ENCODE results near the gene MZT2B.
A peak's percentile ranks its signal among the peaks of the same experiment; 100 is the strongest.
"Not testable (repeated sequence)": the region's sequence is repeated elsewhere in the genome, so short reads cannot be mapped to it uniquely, and the experiment has no call there.

The MZT2B gene

DNA sequence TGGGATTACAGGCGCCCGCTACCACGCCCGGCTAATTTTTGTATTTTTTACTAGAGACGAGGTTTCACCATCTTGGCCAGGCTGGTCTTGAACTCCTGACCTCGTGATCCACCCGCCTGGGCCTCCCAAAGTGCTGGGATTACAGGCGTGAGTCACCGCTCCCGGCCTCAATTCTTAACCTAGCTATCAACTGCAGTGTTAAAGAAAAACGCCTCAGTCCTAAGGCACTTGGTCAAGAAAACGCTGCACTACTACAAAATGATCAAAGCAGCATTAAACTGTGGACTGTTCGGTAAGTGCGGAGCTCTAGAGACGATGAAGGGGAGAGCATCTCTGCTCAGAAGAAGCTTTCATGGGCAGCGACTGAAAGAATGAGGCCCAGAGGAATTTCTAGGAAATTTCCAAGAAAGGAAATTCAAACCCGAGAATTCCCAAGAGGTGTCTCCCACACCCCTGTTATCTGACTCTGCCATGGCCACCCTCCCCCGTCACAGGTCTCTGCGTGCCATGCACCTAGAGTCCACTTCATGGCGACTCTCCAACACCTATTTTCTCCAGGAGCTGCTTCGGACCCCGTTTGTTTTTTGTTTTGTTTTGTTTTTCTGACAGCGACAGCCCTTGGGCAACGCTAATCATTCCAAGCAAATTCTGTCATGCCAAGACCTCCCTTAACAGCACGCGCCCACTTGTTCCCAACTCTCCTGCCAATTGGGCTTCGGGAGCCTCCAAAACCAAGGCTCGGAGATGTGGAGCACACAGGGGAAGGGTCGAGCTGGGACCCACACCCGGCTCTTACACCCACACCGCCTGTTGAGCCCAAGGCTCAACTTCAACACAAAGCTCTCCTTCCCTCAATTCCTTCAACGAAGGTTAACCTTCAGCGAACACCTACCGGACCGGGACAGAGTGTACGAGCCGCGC, 1.4 kb upstream of the MZT2B start:
- DNase-seq = not testable (repeated sequence)

DNA sequence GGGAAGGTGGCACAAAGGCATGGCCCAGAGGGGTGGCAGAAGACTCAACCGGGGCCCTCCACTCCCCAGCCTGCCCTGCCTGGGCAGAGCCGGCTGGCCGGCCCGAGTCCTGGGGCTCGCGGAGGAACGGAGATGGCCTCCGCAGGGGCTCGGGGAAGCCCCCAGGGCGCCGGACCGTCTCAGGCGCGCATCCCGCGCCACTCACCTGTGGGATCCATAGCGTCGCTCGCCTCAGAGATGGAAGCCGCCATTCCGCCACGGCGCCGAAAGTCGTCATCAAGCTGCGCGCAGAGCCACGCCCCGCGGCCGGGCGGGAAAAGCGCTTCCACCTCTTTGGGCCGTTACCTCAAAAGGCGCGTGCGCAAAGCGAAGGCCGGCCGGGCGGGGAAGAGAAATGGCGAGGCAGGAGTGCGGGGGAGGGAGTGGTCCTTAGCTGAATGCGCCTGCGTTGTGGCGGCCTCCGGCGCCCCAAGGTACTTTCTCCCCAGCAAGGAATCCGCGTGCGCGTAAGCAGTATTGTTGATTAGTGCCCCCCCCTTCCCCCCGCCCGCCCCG, 660 bp upstream of the MZT2B start, which contains the start of gene SMPD4:
SMPD4 (minus strand) TSS at position 278 of the 555 bp plus-strand sequence. CDS start 5,010 bp downstream, outside the sequence.
- peak; percentile 95 to 98 (median 97) for DNase-seq

DNA sequence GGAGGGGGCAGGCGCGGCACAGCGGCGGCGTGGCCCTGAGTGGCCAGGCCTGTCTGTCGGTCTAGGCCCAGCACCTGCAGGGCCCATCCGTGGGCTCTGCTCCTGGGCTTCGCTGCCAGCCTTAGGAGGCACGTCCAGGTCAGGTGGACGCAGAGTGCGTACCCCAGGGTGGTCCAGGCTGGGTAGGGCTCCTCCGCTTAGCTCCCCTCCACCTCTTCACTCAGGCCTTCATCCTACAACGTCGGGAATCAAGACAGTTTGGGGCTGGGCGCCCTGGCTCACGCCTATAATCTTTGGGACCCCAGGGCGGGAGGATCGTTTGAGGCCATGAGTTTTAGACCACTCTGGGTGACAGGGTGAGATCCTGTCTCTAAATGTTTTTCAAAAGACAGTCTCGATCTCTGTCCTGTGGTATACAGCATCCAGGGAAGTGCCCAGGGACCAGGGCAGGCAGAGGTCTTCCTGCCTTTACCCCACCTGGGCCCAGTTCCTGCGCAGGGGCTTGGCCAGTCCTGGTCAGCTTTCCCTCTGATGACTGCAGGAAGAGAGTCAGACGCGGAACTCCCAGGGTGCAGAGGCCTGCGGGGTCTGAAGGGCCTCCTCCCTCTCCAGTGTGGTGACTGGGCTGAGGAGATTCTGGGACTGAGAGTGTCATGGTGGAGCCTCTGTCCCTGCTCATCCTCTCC, 907 bp downstream of the MZT2B start:
- not testable (repeated sequence) for DNase-seq

DNA sequence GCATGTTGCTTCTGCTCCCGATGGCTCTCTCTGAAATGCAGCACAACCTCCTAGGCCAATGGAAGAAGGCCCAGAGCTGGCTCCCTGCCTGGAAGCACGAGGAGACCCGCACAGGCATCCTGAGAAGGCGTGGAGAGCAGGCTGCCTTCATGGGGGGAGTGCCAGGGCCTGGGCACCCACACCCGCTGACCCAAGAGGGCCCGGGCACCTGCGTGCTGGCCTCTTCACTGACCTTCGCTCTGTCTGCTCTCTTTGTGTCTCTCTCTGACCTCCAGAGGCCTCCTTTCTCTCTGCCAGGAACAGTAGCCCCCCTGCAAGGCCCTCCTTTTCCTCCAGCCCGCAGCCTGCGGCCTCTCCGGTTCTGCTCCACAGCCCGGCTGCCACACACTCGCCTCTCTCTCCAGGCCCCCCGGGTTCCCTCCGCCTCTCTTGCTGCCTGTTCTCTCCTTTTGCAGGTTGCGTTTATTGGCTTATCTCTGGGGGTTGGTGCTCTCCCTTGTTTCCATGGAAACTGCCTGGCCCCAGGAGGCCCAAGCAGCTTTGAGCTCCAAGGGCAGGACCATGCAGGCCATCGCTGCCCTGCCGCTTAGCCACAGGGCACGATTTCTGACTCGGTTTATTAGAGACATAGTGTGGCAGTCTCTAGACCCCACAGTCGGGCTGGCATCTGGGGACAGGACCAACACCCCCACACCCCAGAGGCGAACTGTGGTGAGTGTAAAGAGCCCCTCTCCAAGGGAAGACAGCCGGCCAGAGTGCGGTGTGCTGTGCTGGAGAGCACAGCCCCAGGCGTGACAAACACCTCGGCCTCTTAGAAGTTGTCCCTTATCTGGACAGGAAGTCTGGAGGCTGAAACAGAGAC, 1.7 kb downstream of the MZT2B start:
- no peak for DNase-seq

DNA sequence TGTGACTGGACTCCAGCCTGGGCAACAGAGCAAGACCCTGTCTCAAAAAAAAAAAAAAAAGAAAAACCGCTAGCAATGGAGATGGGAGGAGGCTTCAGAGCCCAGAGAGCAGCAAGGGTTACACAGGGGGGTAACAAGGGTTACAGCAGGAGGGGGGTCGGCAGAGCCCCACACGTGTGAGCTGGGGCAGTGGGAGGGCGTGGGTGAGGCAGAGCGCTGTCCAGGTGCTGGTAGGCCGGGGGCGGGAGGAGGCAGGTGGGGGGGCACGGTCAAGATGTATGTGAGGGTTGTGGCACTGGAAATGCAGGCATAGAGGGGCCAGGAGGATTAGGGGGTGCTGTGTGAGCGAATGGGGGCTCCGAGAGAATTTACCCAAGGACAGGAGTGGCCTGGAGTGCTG, 3.4 kb downstream of the MZT2B start:
- no peak for DNase-seq

DNA sequence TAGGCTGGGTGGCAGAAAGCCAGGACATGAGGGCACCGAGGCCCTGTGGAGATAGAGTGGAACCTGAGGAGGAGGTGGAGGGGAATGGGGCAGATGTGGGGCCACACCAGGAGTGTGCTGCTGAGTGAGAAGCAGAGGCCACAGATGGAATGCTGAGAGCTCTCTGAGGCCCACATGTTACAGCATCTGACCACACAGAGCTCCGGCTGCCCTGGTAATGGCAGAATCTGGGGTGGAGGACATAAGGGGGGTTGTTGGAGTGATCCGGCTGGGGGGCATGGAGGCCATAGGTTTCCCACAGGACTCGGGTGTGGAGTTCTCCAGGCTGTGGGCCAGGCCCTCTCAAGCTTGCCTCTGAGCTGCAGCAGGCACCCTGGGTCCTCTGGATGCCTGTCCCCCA, 3.8 kb downstream of the MZT2B start:
- DNase-seq = no peak

DNA sequence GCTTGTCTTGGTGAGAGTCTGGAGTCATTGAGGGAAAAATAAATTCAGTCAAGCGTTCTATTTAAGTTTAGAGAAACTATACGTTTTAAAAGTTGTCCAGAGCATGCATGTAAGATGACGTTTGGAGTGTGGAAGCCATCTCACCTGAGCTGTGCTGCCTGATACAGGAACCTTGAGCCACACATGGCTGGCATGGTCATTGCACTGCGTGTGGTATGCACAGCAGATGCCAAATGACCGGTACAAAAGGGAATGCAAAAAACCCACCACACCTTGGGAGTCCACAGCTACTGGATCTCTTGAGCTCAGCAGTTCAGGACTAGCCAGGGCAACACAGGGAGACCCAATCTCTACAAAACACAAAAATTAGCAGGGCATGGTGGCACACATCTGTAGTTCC, 4.3 kb downstream of the MZT2B start:
- DNase-seq = no peak

DNA sequence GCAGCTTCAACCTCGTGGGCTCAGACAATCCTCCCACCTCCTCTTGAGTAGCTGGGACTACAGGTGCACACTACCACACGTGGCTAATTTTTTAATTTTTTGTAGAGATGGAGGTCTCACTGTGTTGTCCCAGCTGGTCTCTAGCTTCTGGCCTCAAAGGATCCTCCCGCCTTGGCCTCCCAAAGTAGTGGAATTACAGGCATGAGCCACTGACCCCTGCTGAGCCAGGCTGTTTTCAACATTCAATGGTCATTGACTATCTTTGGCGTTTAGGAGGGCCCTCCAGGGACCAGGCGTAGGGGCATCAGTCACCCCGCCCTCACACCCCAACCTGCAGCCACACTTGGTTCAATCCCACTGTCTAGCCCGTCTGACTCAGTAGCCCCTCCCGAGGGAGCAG, 5.2 kb downstream of the MZT2B start:
- no peak for DNase-seq

DNA sequence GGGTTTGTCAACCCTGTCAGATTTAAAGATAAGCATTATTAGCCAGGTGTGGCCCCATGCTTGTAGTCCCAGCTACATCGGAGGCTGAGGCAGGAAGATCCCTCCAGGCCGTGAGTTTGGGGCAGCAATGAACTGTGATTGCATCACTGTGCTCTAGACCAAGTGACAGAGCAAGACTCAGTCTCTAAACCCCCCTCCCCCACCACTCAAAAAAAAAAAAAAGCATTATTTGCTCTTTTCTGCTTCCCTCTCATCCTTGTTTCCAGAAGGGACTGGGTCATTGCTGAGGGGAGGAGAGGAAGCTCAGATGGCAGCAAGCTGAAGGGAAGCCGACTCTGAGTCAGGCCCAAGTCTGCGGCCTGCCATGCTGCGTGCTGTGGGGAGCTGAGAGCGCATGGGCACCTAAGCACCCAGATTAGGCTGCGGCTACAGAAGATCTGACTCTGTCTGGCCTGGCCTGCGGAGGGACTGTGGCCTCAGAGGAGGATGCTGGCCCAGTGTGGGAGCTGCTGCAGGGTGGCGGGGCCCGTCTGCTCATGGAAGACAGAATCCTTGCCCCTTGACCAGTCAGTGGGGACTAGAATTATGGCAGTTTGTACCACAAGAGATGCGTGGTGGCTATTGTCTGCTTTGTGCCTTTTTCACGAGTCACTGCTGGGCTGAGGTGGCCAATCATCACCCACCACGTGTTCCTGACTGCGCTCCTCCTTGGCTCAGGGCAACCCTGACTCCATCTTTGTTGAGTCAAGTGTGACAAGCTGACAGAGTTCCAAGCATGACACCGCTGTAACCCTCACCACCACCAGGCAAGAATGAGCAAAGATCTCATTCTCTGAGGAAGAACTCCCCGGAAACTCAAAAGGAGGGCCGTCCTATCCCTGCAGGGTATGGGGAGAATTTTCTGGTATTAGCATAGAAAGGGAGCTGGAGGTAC, 6.1 kb downstream of the MZT2B start:
- not testable (repeated sequence) for DNase-seq

DNA sequence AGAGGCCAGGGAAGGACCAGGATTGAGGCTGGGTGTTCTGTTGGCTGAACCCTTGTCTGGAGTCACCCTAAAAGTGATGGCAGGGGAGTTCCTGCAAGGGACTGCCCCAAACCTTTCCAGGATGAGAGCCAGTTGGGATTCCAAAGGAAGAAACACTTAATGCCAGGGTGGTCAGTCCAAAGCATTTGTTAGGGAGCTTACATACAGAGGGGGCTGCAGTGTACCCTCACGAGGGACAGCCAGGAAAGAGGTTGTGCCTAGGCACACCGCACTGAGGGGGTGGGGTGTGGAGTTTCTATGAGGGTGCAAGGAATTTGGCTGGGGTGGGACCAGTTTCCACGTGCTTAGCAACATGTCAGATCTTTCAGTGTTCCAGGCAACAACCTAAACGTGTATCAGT, 6.9 kb downstream of the MZT2B start:
- not testable (repeated sequence) for DNase-seq

DNA sequence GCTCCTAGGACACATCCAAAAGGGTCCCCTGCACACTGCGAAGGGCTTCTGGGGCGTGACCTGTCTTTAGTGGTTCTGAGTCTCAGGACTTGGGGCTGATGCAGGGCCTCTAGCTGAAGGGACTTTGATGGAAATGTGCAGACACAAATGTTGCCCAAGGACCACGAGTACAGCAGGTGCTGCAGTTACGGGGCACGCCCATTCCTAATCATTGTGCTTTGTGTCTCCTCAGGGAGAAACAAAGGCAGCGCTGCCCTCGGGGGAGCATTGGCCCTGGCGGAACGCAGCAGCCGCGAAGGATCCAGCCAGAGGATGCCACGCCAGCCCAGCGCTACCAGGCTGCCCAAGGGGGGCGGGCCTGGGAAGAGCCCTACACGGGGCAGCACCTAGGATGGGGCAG, 8.2 kb downstream of the MZT2B start:
- DNase-seq = no peak

DNA sequence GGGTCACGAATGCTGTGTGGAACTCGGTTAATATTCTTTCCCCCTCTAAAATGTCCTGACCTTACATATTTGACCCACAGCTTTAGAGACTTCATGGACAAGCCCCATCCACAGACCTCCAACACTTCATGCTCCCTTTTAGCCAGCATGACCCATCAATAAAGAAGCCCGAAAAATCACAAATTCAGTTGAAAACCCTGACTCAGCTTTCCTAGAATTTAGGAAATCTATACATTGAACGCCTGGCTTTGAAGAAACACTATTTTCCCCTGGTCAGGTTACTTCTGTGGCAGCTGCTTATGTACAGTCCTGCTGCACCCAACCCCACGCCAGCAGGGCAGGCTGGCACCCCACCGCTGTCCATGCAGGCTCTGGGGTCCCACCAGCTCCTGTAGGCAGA, 9.3 kb downstream of the MZT2B start:
- DNase-seq = not testable (repeated sequence)

DNA sequence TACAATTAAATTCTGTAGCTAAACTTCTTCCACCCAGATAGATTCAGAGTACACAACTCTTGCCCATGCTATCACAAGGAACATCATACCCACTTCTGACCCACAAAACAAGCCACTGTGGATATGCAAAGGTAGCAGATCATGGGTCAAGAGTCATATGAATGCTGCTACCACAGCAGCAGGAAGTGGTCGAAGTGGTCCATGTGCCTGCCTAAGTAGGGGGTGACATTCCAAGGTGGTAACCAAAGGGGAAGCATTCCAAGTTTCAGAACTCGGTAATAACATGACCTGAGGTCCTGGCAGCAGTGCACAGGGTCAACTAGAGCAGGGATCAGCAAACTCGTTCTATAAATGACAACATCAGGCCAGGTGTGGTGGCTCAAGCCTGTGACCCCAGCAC, 10.4 kb downstream of the MZT2B start:
- not testable (repeated sequence) for DNase-seq

DNA sequence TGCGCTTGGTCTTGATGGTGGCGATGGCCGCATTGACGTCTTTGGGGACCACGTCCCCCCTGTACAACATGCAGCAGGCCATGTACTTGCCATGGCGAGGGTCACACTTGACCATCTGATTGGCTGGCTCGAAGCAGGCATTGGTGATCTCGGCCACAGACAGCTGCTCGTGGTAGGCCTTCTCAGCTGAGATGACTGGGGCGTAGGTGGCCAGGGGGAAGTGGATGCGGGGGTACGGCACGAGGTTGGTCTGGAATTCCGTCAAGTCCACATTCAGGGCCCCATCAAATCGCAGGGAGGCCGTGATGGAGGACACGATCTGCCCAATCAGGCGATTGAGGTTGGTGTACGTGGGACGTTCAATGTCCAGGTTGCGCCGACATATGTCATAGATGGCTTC, 11.8 kb downstream of the MZT2B start:
- DNase-seq = not testable (repeated sequence)

DNA sequence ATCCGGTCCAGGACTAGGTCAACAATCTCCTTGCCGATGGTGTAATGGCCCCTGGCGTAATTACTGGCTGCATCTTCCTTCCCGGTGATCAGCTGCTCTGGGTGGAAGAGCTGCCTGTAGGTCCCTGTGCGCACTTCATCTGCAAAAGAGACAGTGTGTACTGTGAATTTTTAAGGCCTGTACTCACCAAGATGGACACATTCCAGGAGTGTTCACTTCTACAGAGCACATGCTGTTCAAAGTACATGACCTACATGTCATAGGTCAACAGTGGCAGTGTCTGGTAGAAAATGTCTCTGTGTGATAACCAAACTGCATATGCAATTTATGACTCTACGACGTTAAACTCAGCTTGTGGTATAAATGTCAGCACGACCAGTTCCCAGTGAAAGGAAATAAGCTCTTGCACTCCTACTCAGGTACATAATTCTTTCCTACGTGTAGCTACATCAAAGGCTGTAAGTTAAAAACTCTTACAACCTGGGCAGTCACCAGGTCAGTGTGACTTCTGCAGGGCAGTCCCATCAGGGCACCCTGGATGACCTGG, 13.1 kb downstream of the MZT2B start:
- DNase-seq = not testable (repeated sequence)

DNA sequence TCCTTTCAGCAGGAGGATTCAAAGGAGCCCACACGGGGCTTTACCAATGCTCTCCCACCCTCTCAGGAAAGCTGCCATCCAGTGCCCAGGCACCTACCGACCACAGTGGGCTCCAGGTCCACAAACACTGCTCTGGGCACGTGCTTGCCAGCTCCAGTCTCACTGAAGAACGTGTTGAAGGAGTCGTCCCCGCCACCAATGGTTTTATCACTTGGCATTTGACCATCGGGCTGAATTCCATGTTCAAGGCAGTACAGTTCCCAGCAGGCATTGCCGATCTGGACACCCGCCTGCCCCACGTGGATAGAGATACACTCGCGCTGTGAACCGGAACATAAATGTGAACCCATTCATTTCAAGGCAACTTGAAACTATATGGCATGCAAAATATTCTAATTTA, 14.0 kb downstream of the MZT2B start:
- not testable (repeated sequence) for DNase-seq

DNA sequence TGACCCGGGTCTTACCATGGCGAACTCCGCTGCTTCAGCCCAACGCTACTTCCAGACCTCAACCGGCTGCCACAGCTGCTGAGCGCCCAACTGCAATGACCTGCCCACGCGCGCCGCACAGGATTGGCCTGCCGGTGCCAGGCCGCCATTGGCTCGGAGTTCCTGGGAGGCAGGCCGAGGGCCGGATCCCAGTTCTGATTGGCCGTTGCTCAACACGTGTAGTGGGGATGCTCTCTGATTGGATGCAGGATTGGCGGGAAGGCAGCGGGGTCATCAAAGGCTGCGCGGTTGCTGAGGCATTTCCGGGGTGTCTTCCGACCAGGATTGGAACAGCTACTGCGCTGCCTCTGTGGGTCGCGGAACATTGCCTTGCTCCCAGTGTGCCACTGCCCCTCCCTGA, 16.3 kb downstream of the MZT2B start, which contains the start of gene TUBA3E:
TUBA3E (minus strand) TSS at position 97 of the 400 bp plus-strand sequence; CDS start at position 18, 79 bp downstream.
- DNase-seq = no peak

DNA sequence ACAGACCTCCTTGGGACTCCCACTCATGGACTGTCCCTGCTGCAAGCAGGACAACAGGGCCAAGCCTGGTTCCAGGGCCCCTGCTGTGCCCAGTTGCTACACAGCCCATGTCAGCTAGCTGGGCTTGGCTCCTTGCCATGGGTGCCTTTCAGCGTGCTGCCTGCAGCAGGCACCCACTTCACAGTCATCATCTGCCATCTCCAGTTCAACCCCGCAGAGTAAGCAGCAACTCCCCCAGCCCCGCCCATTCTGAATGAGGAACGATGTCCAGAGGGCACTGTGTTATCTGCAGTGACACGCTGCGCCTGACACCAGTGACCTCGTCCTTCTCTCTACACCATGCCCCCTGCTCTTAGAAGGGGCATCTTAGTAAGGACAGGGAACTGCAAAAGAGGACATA, 20.5 kb downstream of the MZT2B start:
- not testable (repeated sequence) for DNase-seq

DNA sequence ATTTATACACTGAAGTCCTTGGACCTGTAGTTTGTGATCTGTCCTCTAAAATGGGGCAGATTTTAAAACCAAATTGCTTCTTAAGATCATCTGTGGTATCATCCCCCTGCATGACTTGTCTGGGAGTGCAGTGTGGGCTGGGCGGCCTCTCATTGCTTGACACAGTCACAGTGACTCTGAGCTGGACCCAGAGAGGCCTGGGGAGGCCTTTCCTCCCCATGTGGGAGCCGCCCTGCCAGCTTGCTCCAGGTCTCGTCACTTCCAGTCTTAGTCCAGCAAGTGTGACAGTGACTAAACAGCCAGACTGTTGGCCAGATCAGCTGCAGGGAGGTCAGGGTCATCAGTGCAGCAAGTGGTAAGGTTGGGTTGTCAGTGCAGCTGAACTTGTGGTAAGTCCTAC, 21.1 kb downstream of the MZT2B start:
- not testable (repeated sequence) for DNase-seq

DNA sequence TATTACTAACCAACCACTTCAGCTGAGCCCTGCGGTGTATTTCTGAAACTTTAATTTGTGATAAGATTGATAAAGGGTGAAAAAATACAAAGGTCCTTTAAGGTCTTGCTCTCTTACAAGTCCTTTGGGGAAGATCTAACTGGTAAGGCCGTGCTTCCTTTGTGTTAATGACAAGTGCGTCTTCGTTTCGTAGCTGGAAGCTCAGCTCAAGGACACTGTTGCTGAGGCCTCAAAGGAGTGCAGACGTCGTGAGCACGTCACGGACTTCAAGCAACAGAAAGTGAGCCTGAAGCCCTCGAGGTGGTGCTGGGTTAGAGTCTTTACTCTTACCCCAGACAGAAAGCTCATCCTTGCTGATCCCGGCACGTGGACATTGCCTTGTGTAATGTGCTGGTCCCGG, 25.0 kb downstream of the MZT2B start:
- peak in 1 of 5 experiments; percentile 82 for DNase-seq

DNA sequence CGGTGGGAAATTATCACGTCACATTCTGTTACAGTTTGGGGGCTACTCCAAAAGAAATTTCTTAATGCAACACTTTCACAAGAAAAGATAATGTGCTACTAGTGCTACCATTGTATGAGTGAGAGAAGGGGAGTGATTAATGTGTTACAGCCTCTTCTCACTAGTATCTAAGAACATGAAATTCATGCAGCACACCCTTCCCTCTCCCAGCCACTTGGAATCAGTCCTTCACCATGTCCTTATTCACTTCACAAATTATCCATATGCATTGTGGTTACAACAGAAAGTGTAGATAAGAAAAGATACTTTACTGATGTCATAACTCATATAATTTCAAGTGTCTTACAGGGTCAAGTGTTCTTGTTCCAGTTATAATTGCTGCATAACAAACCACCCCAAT, 37.1 kb downstream of the MZT2B start:
- not testable (repeated sequence) for DNase-seq

All from T-helper 2 cell (primary cell).